HepG2 (cell line): ENCODE measurements around the gene TBC1D5.

Source experiments
- ONECUT2 ChIP-seq: sonication (generic); formaldehyde crosslinking; IDR thresholded peaks from 2 replicates; pipeline ENCODE4 v1.4.0; 2020; ENCODE audit warnings: missing genetic modification reagents
- TCF7L2 ChIP-seq: IDR thresholded peaks from 2 replicates; pipeline ENCODE4 v1.6.1; 2011; ENCODE audit warnings: mild to moderate bottlenecking, low read depth, low read length, moderate library complexity
- TRIM24 ChIP-seq: sonication (generic); formaldehyde crosslinking; IDR thresholded peaks from 2 replicates; pipeline ENCODE4 v1.8.0; 2022; ENCODE audit warnings: mild to moderate bottlenecking, missing genetic modification reagents
- TF ChIP-seq, protein P1 (sequence below): sonication (generic); formaldehyde crosslinking; IDR thresholded peaks from 2 replicates; pipeline ENCODE4 v1.5.0; 2020; ENCODE audit warnings: mild to moderate bottlenecking, missing genetic modification reagents, moderate library complexity
- TF ChIP-seq, protein P2 (sequence below): sonication (generic); formaldehyde crosslinking; IDR thresholded peaks from 2 replicates; pipeline ENCODE4 v1.4.0; 2020; ENCODE audit warnings: mild to moderate bottlenecking, missing genetic modification reagents
- TF ChIP-seq, protein P3 (sequence below): sonication (generic); formaldehyde crosslinking; IDR thresholded peaks from 2 replicates; pipeline ENCODE4 v1.5.0; 2020; ENCODE audit warnings: missing genetic modification reagents

DNA sequence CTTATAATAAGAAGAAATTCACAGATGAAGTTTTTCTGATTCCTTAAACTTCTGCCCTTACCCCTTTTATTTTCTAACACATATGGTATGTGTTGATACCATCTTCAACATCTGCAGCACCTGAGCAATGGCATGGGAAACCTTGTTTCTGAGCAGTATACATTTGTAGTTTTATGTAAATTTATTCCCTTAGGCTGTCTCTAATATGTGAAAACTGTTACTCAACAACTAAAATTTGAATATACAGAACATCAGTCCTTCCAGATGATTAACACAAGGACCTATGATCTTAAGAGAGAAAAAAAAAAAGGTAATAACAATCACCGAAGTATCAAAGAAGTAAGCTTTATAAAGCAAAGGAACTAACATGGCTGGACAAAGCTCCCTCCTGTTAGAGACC is 190.5 kb downstream of the TBC1D5 start:
- TF ChIP-seq ONECUT2 (CRISPR knock-in tag) (no peak), TCF7L2 (no peak), TRIM24 (no peak)
- TF ChIP-seq, protein P1, sequence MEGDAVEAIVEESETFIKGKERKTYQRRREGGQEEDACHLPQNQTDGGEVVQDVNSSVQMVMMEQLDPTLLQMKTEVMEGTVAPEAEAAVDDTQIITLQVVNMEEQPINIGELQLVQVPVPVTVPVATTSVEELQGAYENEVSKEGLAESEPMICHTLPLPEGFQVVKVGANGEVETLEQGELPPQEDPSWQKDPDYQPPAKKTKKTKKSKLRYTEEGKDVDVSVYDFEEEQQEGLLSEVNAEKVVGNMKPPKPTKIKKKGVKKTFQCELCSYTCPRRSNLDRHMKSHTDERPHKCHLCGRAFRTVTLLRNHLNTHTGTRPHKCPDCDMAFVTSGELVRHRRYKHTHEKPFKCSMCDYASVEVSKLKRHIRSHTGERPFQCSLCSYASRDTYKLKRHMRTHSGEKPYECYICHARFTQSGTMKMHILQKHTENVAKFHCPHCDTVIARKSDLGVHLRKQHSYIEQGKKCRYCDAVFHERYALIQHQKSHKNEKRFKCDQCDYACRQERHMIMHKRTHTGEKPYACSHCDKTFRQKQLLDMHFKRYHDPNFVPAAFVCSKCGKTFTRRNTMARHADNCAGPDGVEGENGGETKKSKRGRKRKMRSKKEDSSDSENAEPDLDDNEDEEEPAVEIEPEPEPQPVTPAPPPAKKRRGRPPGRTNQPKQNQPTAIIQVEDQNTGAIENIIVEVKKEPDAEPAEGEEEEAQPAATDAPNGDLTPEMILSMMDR (CRISPR knock-in tag) = no peak
- TF ChIP-seq, protein P2, sequence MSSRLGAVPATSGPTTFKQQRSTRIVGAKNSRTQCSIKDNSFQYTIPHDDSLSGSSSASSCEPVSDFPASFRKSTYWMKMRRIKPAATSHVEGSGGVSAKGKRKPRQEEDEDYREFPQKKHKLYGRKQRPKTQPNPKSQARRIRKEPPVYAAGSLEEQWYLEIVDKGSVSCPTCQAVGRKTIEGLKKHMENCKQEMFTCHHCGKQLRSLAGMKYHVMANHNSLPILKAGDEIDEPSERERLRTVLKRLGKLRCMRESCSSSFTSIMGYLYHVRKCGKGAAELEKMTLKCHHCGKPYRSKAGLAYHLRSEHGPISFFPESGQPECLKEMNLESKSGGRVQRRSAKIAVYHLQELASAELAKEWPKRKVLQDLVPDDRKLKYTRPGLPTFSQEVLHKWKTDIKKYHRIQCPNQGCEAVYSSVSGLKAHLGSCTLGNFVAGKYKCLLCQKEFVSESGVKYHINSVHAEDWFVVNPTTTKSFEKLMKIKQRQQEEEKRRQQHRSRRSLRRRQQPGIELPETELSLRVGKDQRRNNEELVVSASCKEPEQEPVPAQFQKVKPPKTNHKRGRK (CRISPR knock-in tag) = no peak
- TF ChIP-seq, protein P3, sequence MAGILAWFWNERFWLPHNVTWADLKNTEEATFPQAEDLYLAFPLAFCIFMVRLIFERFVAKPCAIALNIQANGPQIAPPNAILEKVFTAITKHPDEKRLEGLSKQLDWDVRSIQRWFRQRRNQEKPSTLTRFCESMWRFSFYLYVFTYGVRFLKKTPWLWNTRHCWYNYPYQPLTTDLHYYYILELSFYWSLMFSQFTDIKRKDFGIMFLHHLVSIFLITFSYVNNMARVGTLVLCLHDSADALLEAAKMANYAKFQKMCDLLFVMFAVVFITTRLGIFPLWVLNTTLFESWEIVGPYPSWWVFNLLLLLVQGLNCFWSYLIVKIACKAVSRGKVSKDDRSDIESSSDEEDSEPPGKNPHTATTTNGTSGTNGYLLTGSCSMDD (CRISPR knock-in tag) = no peak
